ENCODE data around the gene NCOA3.
"Not testable (repeated sequence)": the region's sequence is repeated elsewhere in the genome, so short reads cannot be mapped to it uniquely, and the experiment has no call there.

Gene NCOA3

GRCh38 chr20:47535994-47536393, 34.3 kb downstream of the NCOA3 start:
- DNase-seq (ENCODE audit: low read depth in 2 of 2), result no peak

GRCh38 chr20:47540443-47541354, 39.0 kb downstream of the NCOA3 start:
- no peak for DNase-seq (ENCODE audit: low read depth in 2 of 2)

DNA sequence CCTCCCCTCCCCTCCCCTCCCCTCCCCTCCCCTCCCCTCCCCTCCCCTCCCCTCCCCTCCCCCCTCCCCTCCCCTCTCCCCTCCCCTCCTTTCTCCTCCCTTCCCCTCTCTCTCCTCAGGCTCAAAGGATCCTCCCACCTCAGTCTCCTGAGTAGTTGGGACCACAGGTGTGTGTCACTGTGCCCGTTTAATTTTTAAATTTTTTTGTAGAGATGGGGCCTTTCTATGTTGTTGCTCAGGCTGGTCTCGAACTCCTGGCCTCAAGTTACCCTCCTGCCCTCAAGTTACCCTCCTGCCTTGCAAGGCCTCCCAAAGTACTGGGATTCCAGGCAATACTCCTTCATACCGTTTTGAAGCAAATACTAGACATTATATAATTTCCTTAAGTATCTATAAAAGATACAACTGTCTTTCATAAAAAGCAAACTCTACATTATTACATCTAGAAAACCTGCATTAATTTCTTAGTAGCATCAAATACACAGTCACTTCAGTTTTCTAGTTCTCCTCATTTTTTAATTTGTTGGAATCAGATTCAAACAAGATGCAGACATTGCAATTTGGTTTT, 39.8 kb downstream of the NCOA3 start:
- no peak for DNase-seq (ENCODE audit: low read depth in 2 of 2)

- no peak for DNase-seq (ENCODE audit: low read depth in 2 of 2)
Observed at GRCh38 chr20:47543006-47543431, 41.3 kb downstream of the NCOA3 start.

GRCh38 chr20:47544240-47544639, 42.6 kb downstream of the NCOA3 start:
- no peak for DNase-seq (ENCODE audit: low read depth in 2 of 2)

DNA sequence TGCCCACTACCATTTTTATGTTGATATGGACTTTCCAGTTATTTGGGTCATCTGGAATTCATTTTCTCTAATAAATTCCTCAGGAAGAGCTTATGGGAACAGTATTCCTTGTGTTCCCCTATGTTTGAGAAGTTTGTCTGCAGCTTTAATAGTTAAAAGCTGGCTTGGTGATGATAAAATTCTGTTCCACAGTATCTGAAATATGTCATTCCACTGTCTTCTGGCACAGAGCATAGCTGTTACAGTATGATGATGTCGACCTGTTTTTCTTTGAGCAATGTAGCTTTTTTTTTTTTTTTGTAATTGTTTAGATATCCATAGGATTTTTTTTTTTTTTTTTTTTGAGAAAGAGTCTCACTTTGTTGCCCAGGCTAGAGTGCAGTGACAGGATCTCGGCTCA, 43.2 kb downstream of the NCOA3 start:
- DNase-seq (ENCODE audit: low read depth in 2 of 2), result no peak

GRCh38 chr20:47545499-47545898, 43.8 kb downstream of the NCOA3 start:
- no peak for DNase-seq (ENCODE audit: low read depth in 2 of 2)

DNA sequence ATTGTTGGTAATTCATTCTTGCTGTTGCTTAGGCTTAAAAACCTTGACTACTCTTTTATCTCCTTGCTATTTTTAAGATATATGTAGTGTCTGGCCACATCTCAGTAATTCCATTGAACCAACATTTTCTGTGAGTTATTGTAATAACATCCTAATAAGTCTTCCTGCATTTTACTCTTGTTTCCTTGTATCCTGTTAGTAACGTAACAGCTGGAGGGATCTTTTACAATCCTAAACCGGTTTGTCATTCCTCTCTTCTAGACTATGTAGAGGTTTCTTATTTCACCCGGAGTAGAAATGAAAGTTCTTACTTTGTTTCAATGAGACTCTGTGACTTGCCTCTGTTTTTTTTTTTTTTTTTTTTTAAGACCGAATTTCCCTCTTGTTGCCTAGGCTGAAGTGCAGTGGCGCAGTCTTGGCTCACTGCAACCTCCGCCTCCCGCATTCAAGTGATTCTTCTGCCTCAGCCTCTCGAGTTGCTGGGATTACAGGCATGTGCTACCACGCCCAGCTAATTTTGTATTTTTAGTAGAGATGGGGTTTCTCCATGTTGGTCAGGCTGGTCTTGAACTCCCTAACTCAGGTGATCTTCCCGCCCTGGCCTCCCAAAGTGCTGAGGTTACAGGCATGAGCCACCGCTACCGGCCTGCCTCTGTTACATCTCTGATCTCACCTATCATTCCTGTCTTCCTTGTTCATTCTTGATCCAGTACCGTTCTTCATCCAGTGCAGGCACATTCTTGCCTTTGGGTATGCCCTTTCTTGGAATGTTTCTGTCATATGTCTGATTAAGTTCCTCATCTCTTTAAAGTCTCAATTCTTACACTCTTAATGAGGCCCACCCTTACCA, 44.7 kb downstream of the NCOA3 start:
- DNase-seq (ENCODE audit: low read depth in 2 of 2), result no peak

- DNase-seq (ENCODE audit: low read depth in 2 of 2), result no peak
Observed at GRCh38 chr20:47547034-47547387, 45.3 kb downstream of the NCOA3 start.

- no peak for DNase-seq (ENCODE audit: low read depth in 2 of 2)
Observed at GRCh38 chr20:47549671-47550070, 48.0 kb downstream of the NCOA3 start.

GRCh38 chr20:47551222-47551621, 49.5 kb downstream of the NCOA3 start:
- DNase-seq (ENCODE audit: low read depth in 2 of 2), result no peak

DNA sequence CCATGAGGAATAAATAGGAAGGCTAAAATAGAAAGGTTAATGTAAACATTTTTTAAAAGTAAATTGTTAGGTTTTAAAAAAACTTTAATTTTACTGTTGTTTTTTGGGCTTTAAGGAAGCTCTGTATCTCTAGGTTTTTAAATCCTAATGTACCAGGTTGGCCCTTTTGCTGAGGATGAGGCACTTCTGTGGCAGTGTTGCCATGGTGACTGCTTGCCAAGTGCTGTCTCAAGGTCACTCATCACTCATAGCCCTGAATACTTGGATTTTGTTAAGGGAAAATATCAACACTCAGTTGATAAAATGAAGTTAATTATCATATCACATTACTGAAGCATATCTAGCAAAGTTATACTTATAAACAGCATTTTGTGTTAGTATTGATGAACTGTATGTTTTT, 50.2 kb downstream of the NCOA3 start:
- no peak for DNase-seq (ENCODE audit: low read depth in 2 of 2)

DNA sequence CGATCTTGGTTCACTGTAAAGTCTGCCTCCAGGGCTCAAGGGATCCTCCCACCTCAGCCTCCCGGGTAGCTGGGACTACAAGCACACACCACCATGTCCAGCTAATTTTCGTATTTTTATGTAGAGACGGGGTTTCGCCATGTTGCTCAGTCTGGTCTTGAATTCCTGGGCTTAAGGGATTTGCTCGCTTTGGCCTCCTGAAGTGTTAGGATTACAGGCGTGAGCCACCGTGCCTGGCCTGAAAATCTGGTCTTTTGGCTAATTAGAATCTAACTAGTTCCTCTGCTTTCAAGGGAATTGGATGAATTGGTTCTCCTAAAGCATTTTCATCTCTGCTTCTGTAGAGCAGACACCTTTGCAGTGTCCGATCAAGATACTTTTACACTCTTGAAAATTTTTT, 51.3 kb downstream of the NCOA3 start:
- DNase-seq (ENCODE audit: low read depth in 2 of 2), result no peak

DNA sequence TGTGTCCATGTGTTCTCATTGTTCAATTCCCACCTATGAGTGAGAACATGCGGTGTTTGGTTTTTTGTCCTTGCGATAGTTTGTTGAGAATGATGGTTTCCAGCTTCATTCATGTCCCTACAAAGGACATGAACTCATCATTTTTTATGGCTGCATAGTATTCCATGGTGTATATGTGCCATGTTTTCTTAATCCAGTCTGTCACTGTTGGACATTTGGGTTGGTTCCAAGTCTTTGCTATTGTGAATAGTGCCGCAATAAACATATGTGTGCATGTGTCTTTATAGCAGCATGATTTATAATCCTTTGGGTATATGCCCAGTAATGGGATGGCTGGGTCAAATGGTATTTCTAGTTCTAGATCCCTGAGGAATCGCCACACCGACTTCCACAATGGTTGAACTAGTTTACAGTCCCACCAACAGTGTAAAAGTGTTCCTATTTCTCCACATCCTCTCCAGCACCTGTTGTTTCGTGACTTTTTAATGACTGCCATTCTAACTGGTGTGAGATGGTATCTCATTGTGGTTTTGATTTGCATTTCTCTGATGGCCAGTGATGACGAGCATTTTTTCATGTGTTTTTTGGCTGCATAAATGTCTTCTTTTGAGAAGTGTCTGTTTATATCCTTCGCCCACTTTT, 52.0 kb downstream of the NCOA3 start:
- DNase-seq (ENCODE audit: low read depth in 2 of 2), result not testable (repeated sequence)

DNA sequence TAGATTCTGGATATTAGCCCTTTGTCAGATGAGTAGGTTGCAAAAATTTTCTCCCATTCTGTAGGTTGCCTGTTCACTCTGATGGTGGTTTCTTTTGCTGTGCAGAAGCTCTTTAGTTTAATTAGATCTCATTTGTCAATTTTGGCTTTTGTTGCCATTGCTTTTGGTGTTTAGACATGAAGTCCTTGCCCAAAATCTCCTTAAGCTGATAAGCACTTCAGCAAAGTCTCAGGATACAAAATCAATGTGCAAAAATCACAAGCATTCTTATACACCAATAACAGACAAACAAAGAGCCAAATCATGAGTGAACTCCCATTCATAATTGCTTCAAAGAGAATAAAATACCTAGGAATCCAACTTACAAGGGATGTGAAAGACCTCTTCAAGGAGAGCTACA, 52.6 kb downstream of the NCOA3 start:
- DNase-seq (ENCODE audit: low read depth in 2 of 2), result not testable (repeated sequence)

DNA sequence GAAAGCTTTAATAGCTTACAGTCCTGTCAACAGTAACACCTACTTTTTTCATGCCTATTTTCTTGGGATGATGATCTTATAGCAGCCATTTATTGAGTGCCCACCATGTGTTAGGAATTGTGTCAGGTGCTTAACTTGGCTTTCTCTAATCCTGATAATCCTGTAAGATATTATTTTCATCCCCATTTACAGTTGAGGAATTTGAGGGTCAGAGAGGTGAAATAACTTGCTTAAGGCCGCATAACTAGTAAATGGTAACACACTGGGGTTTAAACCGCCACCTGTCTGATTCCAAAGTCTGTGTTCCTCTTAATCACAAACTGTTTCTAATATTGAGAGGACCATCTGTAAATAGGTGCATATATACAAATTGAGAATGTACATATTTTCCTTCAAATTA, 55.5 kb downstream of the NCOA3 start:
- no peak for DNase-seq (ENCODE audit: low read depth in 2 of 2)

GRCh38 chr20:47557791-47558190, 56.1 kb downstream of the NCOA3 start:
- DNase-seq (ENCODE audit: low read depth in 2 of 2), result no peak

DNA sequence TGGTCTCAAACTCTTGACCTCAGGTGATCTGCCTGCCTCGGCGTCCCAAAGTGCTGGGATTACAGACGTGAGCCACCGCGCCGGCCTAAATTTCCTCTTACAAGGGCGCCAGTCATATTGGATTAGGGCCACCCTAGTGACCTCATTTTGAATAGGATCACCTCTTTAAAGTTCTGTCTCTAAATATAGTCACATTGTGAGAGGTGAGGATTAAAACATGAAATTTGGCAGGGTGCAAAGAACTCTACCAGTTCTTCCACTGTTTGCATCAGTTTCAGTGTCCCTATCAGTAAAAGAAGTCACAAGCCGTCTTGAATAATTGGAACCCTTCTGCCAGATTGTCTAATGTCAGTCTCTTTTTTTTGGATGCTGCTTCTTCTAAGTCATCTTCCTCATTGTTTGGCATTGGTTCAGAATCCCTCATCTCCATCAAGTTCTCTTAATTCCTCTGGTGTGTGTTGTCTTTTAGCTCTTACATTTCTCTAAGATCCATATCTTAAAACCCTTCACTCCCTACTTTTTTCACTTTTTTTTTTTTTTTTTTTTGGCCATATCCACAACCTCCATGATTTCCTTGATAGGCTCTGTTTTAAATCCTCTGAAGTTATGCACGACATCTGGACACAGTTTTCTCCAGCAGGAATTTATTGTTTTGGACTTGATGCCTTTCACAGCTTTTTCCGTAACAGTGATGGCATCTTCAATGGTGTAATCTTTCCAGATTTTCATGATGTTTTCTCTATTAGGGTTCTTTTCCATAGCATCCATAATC, 56.8 kb downstream of the NCOA3 start:
- DNase-seq (ENCODE audit: low read depth in 2 of 2), result no peak

DNA sequence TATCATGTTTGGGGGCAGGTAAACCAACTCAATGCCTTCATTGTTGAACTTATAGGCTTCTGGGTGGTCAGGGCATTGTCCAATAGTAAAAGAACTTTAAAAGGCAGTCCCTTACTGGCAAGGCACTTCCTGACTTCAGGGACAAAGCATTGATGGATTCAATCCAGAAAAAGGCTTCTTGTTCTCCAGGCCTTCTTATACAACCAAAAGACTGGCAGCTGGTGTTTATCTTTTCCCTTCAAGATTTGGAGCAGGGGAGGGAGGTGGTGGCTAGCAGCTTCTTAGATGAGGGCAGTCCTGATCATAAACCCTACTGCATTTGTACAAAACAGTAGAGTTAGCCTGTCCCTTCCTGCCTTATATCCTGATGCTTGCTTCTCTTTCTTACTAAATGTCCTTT, 57.5 kb downstream of the NCOA3 start:
- no peak for DNase-seq (ENCODE audit: low read depth in 2 of 2)

DNA sequence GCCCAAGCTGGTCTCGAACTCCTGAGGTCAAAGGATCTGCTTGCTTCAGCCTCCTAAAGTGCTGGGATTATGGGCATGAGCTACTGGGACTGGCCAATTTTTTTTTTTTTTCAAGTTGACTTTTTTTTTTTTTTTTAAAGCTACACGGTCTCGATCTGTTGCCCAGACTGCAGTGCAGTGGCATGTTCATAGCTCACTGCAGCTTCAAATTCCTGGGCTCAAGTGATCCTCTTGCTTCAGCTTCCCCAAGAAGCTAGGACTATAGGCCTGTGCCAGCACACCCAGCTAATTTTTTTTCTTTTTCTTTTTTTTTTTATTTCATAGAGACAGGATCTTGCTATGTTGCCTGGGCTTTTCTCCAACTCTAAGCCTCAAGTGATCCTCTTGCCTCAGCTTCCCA, 59.5 kb downstream of the NCOA3 start:
- no peak for DNase-seq (ENCODE audit: low read depth in 2 of 2)

Data from activated CD4-positive, alpha-beta T cell treated with anti-CD3 and anti-CD28 coated beads for 24 hours (primary cell).